ENCODE measurements around the gene CNN2. TPM values are rescaled to one million over a fixed set of nuclear protein-coding genes. Genes with fewer than 3 reads are reported as not detected.

The CNN2 gene
- total and polyA plus RNA-seq, 3 experiments from 2014 or later: 78.1 to 792 (median 78.9) TPM

GRCh38 chr19:1015782-1016646, 10.4 kb upstream of the CNN2 start:
- Mint-ChIP-seq H3K27ac (peak overlapping the region in 4 of 8 donors; percentile 17 to 87 (median 60)), H3K27me3 (peaks cover 0 to under 1% of the 10 kb centered on the region in 2 donors), H3K4me3 (peak overlapping the region in 3 of 7 donors; percentile 44 to 81 (median 50)), H3K9me3 (peaks cover 0 to under 1% (median 0%) of the 10 kb centered on the region in 5 donors), H3K36me3 (peaks cover 0 to 38% (median 0%) of the 10 kb centered on the region in 3 donors), H3K4me1 (peaks cover 18 to 52% (median 30%) of the 10 kb centered on the region in 3 donors)
- Histone ChIP-seq H3K4me3 (ENCODE audit: low read length) (no peak overlapping the region), H3K27me3 (ENCODE audit: insufficient read depth, low read length, poor library complexity, severe bottlenecking) (no peaks in the 10 kb centered on the region), H3K27ac (ENCODE audit: low read depth, low read length) (no peak overlapping the region), H3K4me1 (ENCODE audit: insufficient read depth, low read length) (peaks cover 46% of the 10 kb centered on the region), H3K9me3 (ENCODE audit: low read length) (no peaks in the 10 kb centered on the region), H3K36me3 (ENCODE audit: insufficient read depth, low read length) (peaks cover 5% of the 10 kb centered on the region)
- ChIA-PET CTCF (interaction anchor here (0.5 to 1.4 kb wide), 4 partner anchors 9 to 245 kb away, joined by 3 read pairs; no protein-coding TSS in a partner anchor), POLR2A (interaction anchor here (1.5 kb wide), 1 partner anchor 14 kb away, joined by 5 read pairs; no protein-coding TSS in a partner anchor)
- DNase-seq: no peak

GRCh38 chr19:1016647-1017114, 9.7 kb upstream of the CNN2 start:
- peak overlapping the region in 6 of 7 donors; percentile 44 to 82 (median 62) for H3K4me3 Mint-ChIP-seq
- no peak overlapping the region for H3K4me3 ChIP-seq (ENCODE audit: low read length)
- H3K9me3 Mint-ChIP-seq: peaks cover 0 to 3% (median 0%) of the 10 kb centered on the region in 5 donors
- peaks cover 5% of the 10 kb centered on the region for H3K36me3 ChIP-seq (ENCODE audit: insufficient read depth, low read length)
- no peak overlapping the region for H3K27ac ChIP-seq (ENCODE audit: low read depth, low read length)
- peaks cover 24 to 58% (median 36%) of the 10 kb centered on the region in 3 donors for H3K4me1 Mint-ChIP-seq
- peaks cover 0 to 6% of the 10 kb centered on the region in 2 donors for H3K27me3 Mint-ChIP-seq
- POLR2A ChIA-PET: interaction anchor here (0.8 to 1.5 kb wide), 2 partner anchors 13 to 107 kb away, joined by 3 to 5 read pairs; no protein-coding TSS in a partner anchor
- CTCF ChIA-PET: interaction anchor here (0.8 kb wide), 1 partner anchor 48 kb away, joined by 3 read pairs; no protein-coding TSS in a partner anchor
- DNase-seq: no peak
- H3K36me3 Mint-ChIP-seq: peaks cover 0 to 42% (median 0%) of the 10 kb centered on the region in 3 donors
- H3K27ac Mint-ChIP-seq: peak overlapping the region in 7 of 8 donors; percentile 29 to 87 (median 61)
- no peaks in the 10 kb centered on the region for H3K27me3 ChIP-seq (ENCODE audit: insufficient read depth, low read length, poor library complexity, severe bottlenecking)
- peaks cover 50% of the 10 kb centered on the region for H3K4me1 ChIP-seq (ENCODE audit: insufficient read depth, low read length)
- H3K9me3 ChIP-seq (ENCODE audit: low read length): no peaks in the 10 kb centered on the region

GRCh38 chr19:1017115-1017905, 9.1 kb upstream of the CNN2 start:
- Mint-ChIP-seq H3K9me3 (peaks cover 0 to 3% (median 0%) of the 10 kb centered on the region in 5 donors), H3K4me1 (peaks cover 25 to 60% (median 38%) of the 10 kb centered on the region in 3 donors), H3K4me3 (peak overlapping the region in 6 of 7 donors; percentile 44 to 82 (median 62)), H3K27ac (peak overlapping the region in 6 of 8 donors; percentile 60 to 87 (median 74)), H3K27me3 (peaks cover 0 to 6% of the 10 kb centered on the region in 2 donors), H3K36me3 (peaks cover 0 to 40% (median 0%) of the 10 kb centered on the region in 3 donors)
- H3K36me3 ChIP-seq (ENCODE audit: insufficient read depth, low read length): peaks cover 5% of the 10 kb centered on the region
- H3K27ac ChIP-seq (ENCODE audit: low read depth, low read length): peak overlapping the region; percentile 38
- no peaks in the 10 kb centered on the region for H3K9me3 ChIP-seq (ENCODE audit: low read length)
- no peak overlapping the region for H3K4me3 ChIP-seq (ENCODE audit: low read length)
- ChIA-PET POLR2A (interaction anchor here (0.7 to 1.5 kb wide), 3 partner anchors 10 to 108 kb away, joined by 3 to 5 read pairs (median 3); no protein-coding TSS in a partner anchor), CTCF (interaction anchor here (0.8 kb wide), 1 partner anchor 48 kb away, joined by 3 read pairs; no protein-coding TSS in a partner anchor)
- peaks cover 57% of the 10 kb centered on the region for H3K4me1 ChIP-seq (ENCODE audit: insufficient read depth, low read length)
- H3K27me3 ChIP-seq (ENCODE audit: insufficient read depth, low read length, poor library complexity, severe bottlenecking): no peaks in the 10 kb centered on the region
- DNase-seq: no peak

DNA sequence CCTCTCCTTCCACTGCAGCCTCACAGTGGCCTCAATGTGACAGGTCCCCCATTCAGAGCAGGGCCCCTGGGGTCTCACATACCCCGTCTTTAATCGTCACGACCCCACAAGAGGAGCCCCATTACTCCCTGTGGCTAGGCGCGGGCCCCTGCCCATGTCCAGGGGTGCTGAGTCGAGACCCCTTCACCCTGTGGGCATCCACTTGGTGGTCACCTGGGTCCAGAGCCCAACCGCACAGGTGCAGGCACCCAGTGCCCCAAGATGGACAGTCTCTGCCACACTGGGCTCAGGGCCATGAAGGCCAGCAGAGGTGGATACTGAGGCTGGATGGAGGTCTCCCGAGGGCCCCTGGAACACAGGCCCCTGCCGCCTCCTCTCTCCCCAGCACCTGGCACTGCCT, 8.5 kb upstream of the CNN2 start:
- H3K4me3 Mint-ChIP-seq: peak overlapping the region in 4 of 7 donors; percentile 60 to 95 (median 82)

GRCh38 chr19:1018393-1018792, 8.0 kb upstream of the CNN2 start:
- ChIA-PET CTCF (interaction anchor here (4.2 kb wide), 1 partner anchor 34 kb away, joined by 15 read pairs; the partner anchor contains the start of gene WDR18), POLR2A (no interaction called here)
- H3K4me3 Mint-ChIP-seq: peak overlapping the region; percentile 76 to 95 (median 89)
- H3K9me3 Mint-ChIP-seq: peaks cover 0 to 3% (median 0%) of the 10 kb centered on the region in 5 donors
- Histone ChIP-seq H3K9me3 (ENCODE audit: low read length) (no peaks in the 10 kb centered on the region), H3K27me3 (ENCODE audit: insufficient read depth, low read length, poor library complexity, severe bottlenecking) (no peaks in the 10 kb centered on the region), H3K4me3 (ENCODE audit: low read length) (no peak overlapping the region), H3K27ac (ENCODE audit: low read depth, low read length) (no peak overlapping the region), H3K36me3 (ENCODE audit: insufficient read depth, low read length) (peaks cover 5% of the 10 kb centered on the region), H3K4me1 (ENCODE audit: insufficient read depth, low read length) (peaks cover 60% of the 10 kb centered on the region)
- peak overlapping the region in 6 of 8 donors; percentile 61 to 99 (median 80) for H3K27ac Mint-ChIP-seq
- peaks cover 0 to 6% of the 10 kb centered on the region in 2 donors for H3K27me3 Mint-ChIP-seq
- DNase-seq: no peak
- H3K36me3 Mint-ChIP-seq: peaks cover 0 to 34% (median 0%) of the 10 kb centered on the region in 3 donors
- peaks cover 25 to 64% (median 38%) of the 10 kb centered on the region in 3 donors for H3K4me1 Mint-ChIP-seq

More for the DNA sequence above, 8.5 kb upstream of the CNN2 start:
- ChIA-PET CTCF (no interaction called here), POLR2A (interaction anchor here (0.7 kb wide), 1 partner anchor 10 kb away, joined by 3 read pairs; no protein-coding TSS in a partner anchor)
- Histone ChIP-seq H3K4me3 (ENCODE audit: low read length) (no peak overlapping the region), H3K9me3 (ENCODE audit: low read length) (no peaks in the 10 kb centered on the region), H3K4me1 (ENCODE audit: insufficient read depth, low read length) (peaks cover 60% of the 10 kb centered on the region), H3K27me3 (ENCODE audit: insufficient read depth, low read length, poor library complexity, severe bottlenecking) (no peaks in the 10 kb centered on the region), H3K36me3 (ENCODE audit: insufficient read depth, low read length) (peaks cover 5% of the 10 kb centered on the region), H3K27ac (ENCODE audit: low read depth, low read length) (peak overlapping the region; percentile 38)
- H3K27ac Mint-ChIP-seq: peak overlapping the region in 3 of 8 donors; percentile 4 to 99 (median 32)
- peaks cover 0 to 3% (median 0%) of the 10 kb centered on the region in 5 donors for H3K9me3 Mint-ChIP-seq
- H3K4me1 Mint-ChIP-seq: peaks cover 25 to 64% (median 38%) of the 10 kb centered on the region in 3 donors
- peaks cover 0 to 6% of the 10 kb centered on the region in 2 donors for H3K27me3 Mint-ChIP-seq
- no peak for DNase-seq
- H3K36me3 Mint-ChIP-seq: peaks cover 0 to 39% (median 0%) of the 10 kb centered on the region in 3 donors

DNA sequence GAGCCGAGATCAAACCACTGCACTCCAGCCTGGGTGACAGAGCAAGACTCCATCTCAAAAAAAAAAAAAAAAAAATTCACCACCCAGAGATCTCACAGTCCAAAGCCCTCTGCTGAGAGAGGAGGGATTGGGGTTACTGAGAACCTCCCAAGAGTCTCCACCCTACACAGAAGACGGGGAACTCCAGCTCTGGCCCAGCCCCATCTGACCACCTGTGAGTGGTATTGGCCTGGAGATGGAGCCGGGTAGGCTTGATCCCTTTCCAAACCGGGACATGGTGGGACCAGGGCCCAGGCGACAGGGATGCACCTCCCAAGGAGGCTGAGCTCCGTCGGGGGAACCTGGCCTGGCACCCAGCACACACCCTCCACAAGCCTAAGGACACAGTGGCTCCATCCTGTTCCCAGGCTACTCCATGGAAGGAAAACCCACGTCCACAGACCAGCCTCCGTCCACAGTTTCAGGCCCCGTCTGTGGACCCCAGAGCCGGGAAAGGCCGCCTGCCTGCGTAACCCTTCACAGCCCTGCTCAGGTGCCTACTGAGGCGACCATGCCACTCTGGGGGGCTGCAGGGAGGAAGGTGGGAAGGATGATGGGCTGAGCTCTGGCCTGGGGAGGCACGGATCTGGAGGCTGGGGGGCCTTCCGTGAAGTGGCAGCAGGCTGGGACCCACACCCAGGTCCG, 7.3 kb upstream of the CNN2 start:
- Histone ChIP-seq H3K4me1 (ENCODE audit: insufficient read depth, low read length) (peaks cover 60% of the 10 kb centered on the region), H3K4me3 (ENCODE audit: low read length) (peak overlapping the region; percentile 71), H3K27me3 (ENCODE audit: insufficient read depth, low read length, poor library complexity, severe bottlenecking) (no peaks in the 10 kb centered on the region), H3K9me3 (ENCODE audit: low read length) (no peaks in the 10 kb centered on the region), H3K27ac (ENCODE audit: low read depth, low read length) (peak overlapping the region; percentile 97), H3K36me3 (ENCODE audit: insufficient read depth, low read length) (peaks cover 5% of the 10 kb centered on the region)
- peaks cover 0 to 6% of the 10 kb centered on the region in 2 donors for H3K27me3 Mint-ChIP-seq
- DNase-seq: no peak
- ChIA-PET POLR2A (interaction anchor here (1.0 to 1.3 kb wide), 2 partner anchors 11 to 15 kb away, joined by 3 to 4 read pairs; no protein-coding TSS in a partner anchor), CTCF (interaction anchor here (1.0 to 4.2 kb wide), 6 partner anchors 10 to 64 kb away, joined by 3 to 15 read pairs (median 3); partner anchors contain the start of genes ARHGAP45 and WDR18)
- H3K36me3 Mint-ChIP-seq: peaks cover 0 to 27% (median 0%) of the 10 kb centered on the region in 3 donors
- H3K4me1 Mint-ChIP-seq: peaks cover 23 to 62% (median 38%) of the 10 kb centered on the region in 3 donors
- H3K9me3 Mint-ChIP-seq: peaks cover 0 to 3% (median 0%) of the 10 kb centered on the region in 5 donors
- peak overlapping the region in 6 of 8 donors; percentile 61 to 99 (median 84) for H3K27ac Mint-ChIP-seq
- peak overlapping the region; percentile 76 to 95 (median 89) for H3K4me3 Mint-ChIP-seq

Data from CD8-positive, alpha-beta memory T cell (primary cell).